ENCODE results near the gene PEX11A.

GRCh38 chr15:89728254-89728653 is 37.7 kb upstream of the PEX11A start:
- TF ChIP-seq CTCF (IDR thresholded peaks at IDR 0.05) (no peak), ESRRA (CRISPR knock-in tag; IDR thresholded peaks at IDR 0.05; ENCODE audit: borderline replicate concordance) (no peak), MAX (CRISPR knock-in tag; IDR thresholded peaks at IDR 0.05) (no peak), SP1 (CRISPR knock-in tag; conservative IDR thresholded peaks at IDR 0.05) (no peak), AFF4 (CRISPR knock-in tag; IDR thresholded peaks at IDR 0.05; ENCODE audit: borderline replicate concordance) (no peak)
